HEK293 (cell line): Measurements from ENCODE around the gene SCN4A.

Source experiments
- CTCF ChIA-PET: fragments of 350-600 bp; formaldehyde crosslinking; extraction: SDS; loops from one replicate; lab custom pipeline; 2021; ENCODE audit warnings: antibody characterized with exemption; lab: Yijun Ruan, JAX
- POLR2A ChIA-PET: fragments of 300-600 bp; formaldehyde crosslinking; extraction: SDS; loops from one replicate; lab custom pipeline; 2020; ENCODE audit warnings: antibody characterized with exemption, inconsistent platforms; lab: Yijun Ruan, JAX
- H3K27ac ChIP-seq: fragments of 200-500 bp; sonication (Bioruptor generic); 2 replicates; pipeline ENCODE4 v1.5.1; 2014; ENCODE audit warnings: low read depth, low read length, control low read depth, inconsistent platforms; ENCODE audit errors: extremely low read depth
- H3K36me3 ChIP-seq, 2 experiments: fragments of 200-500 bp in 1 of 2; sonication (Bioruptor generic) in 1 of 2; 1 replicate in 1 of 2; 2 replicates in 1 of 2; pipeline ENCODE4 v1.5.1; 2014 to 2017; ENCODE audit warnings: inconsistent platforms in 2 of 2, low read length in 2 of 2; ENCODE audit not compliant: control insufficient read depth in 2 of 2, insufficient read depth in 1 of 2
- H3K4me1 ChIP-seq: fragments of 200-500 bp; sonication (Bioruptor generic); 2 replicates; pipeline ENCODE4 v1.5.1; 2014; ENCODE audit warnings: mild to moderate bottlenecking, low read length, inconsistent platforms; ENCODE audit not compliant: control insufficient read depth, insufficient read depth
- H3K4me3 ChIP-seq: 2 replicates; pipeline ENCODE4 v1.5.1; 2011; ENCODE audit warnings: low read depth, mild to moderate bottlenecking, control low read depth, low read length, moderate library complexity
- H3K9me3 ChIP-seq: fragments of 200-500 bp; sonication (Bioruptor generic); 2 replicates; pipeline ENCODE4 v1.5.1; 2014; ENCODE audit warnings: low read depth, low read length, inconsistent platforms; ENCODE audit not compliant: control insufficient read depth, insufficient read depth
- FEZF1 ChIP-seq: fragments of 450-650 bp; formaldehyde crosslinking; IDR thresholded peaks from 2 replicates; pipeline ENCODE4 v1.5.1; 2016; ENCODE audit warnings: missing biosample characterization, missing genetic modification characterization
- GLI4 ChIP-seq: fragments of 450-650 bp; formaldehyde crosslinking; IDR thresholded peaks from 2 replicates; pipeline ENCODE4 v1.5.1; 2016; ENCODE audit warnings: missing biosample characterization, missing genetic modification characterization
- HIC1 ChIP-seq: fragments of 450-650 bp; formaldehyde crosslinking; IDR thresholded peaks from 2 replicates; pipeline ENCODE4 v1.5.1; 2016; ENCODE audit warnings: missing biosample characterization, missing genetic modification characterization
- INSM2 ChIP-seq: fragments of 450-650 bp; formaldehyde crosslinking; IDR thresholded peaks from 2 replicates; pipeline ENCODE4 v1.5.1; 2016; ENCODE audit warnings: missing biosample characterization, missing genetic modification characterization
- OVOL3 ChIP-seq: fragments of 450-650 bp; formaldehyde crosslinking; IDR thresholded peaks from 2 replicates; pipeline ENCODE4 v1.5.1; 2016; ENCODE audit warnings: missing biosample characterization, missing genetic modification characterization
- TCF7L2 ChIP-seq: IDR thresholded peaks from 2 replicates; pipeline ENCODE4 v1.6.1; 2011; ENCODE audit warnings: low read depth, mild to moderate bottlenecking, inconsistent platforms, low read length, moderate library complexity, borderline replicate concordance
- ZBTB8A ChIP-seq: fragments of 450-650 bp; formaldehyde crosslinking; IDR thresholded peaks from 2 replicates; pipeline ENCODE4 v1.5.1; 2016; ENCODE audit warnings: missing biosample characterization, missing genetic modification characterization
- ZFP37 ChIP-seq: fragments of 450-650 bp; formaldehyde crosslinking; IDR thresholded peaks from 2 replicates; pipeline ENCODE4 v1.5.1; 2016; ENCODE audit warnings: missing biosample characterization, missing genetic modification characterization
- ZNF121 ChIP-seq: fragments of 450-650 bp; formaldehyde crosslinking; IDR thresholded peaks from 2 replicates; pipeline ENCODE4 v1.5.1; 2016; ENCODE audit warnings: missing biosample characterization, missing genetic modification characterization
- ZNF155 ChIP-seq: fragments of 450-650 bp; formaldehyde crosslinking; IDR thresholded peaks from 2 replicates; pipeline ENCODE4 v1.5.1; 2016; ENCODE audit warnings: missing biosample characterization, missing genetic modification characterization
- ZNF23 ChIP-seq: fragments of 450-650 bp; formaldehyde crosslinking; IDR thresholded peaks from 2 replicates; pipeline ENCODE4 v1.5.1; 2016; ENCODE audit warnings: missing biosample characterization, missing genetic modification characterization, borderline replicate concordance
- ZNF280D ChIP-seq: fragments of 450-650 bp; formaldehyde crosslinking; IDR thresholded peaks from 2 replicates; pipeline ENCODE4 v1.5.1; 2016; ENCODE audit warnings: missing biosample characterization, missing genetic modification characterization
- ZNF302 ChIP-seq: fragments of 450-650 bp; formaldehyde crosslinking; IDR thresholded peaks from 2 replicates; pipeline ENCODE4 v1.5.1; 2016; ENCODE audit warnings: missing biosample characterization, missing genetic modification characterization, low read depth
- ZNF335 ChIP-seq: fragments of 450-650 bp; formaldehyde crosslinking; conservative IDR thresholded peaks from 2 replicates; pipeline ENCODE4 v1.5.1; 2016; ENCODE audit warnings: missing biosample characterization, missing genetic modification characterization
- ZNF341 ChIP-seq: fragments of 450-650 bp; formaldehyde crosslinking; IDR thresholded peaks from 2 replicates; pipeline ENCODE4; 2016; ENCODE audit warnings: low read depth, missing biosample characterization, missing genetic modification characterization
- TF ChIP-seq, protein P1 (sequence below): fragments of 450-650 bp; formaldehyde crosslinking; IDR thresholded peaks from 2 replicates; pipeline ENCODE4 v1.5.1; 2016; ENCODE audit warnings: missing biosample characterization, missing genetic modification characterization, borderline replicate concordance
- TF ChIP-seq, protein P2 (sequence below): fragments of 450-650 bp; formaldehyde crosslinking; IDR thresholded peaks from 2 replicates; pipeline ENCODE4 v1.5.1; 2016; ENCODE audit warnings: missing biosample characterization, missing genetic modification characterization
- TF ChIP-seq, protein P3 (sequence below): fragments of 450-650 bp; formaldehyde crosslinking; IDR thresholded peaks from 2 replicates; pipeline ENCODE4 v1.5.1; 2016; ENCODE audit warnings: missing biosample characterization, missing genetic modification characterization

The SCN4A gene

DNA sequence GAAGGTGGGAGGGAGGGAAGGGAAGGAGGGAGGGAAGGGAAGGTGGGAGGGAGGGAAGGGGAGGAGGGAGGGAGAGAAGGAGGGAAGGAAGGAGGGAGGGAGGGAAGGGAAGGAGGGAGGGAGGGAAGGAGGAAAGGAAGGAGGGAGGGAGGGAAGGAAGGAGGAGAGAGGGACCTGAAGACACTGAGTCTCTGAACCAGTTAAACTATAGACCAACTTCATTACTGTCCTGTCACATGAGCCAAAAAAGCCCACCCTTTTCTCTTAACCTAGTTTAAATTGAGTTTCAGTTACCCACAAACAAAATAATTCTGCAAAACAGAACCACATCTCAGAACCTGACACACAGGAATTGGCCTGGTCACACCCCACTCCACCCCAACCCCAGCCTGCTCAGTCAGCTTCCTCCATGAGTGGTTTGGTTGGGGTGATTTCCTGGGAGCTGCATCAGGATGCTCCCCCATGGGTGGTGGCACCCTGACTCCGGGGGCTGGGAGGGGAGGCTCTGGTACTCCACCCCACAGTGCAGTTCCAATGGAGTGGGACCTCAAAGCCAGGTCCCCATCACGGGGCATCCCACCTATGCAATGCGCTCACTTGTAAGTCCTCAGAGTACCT lies 20.8 kb upstream of the SCN4A start (continued):
- TF ChIP-seq, protein P1, sequence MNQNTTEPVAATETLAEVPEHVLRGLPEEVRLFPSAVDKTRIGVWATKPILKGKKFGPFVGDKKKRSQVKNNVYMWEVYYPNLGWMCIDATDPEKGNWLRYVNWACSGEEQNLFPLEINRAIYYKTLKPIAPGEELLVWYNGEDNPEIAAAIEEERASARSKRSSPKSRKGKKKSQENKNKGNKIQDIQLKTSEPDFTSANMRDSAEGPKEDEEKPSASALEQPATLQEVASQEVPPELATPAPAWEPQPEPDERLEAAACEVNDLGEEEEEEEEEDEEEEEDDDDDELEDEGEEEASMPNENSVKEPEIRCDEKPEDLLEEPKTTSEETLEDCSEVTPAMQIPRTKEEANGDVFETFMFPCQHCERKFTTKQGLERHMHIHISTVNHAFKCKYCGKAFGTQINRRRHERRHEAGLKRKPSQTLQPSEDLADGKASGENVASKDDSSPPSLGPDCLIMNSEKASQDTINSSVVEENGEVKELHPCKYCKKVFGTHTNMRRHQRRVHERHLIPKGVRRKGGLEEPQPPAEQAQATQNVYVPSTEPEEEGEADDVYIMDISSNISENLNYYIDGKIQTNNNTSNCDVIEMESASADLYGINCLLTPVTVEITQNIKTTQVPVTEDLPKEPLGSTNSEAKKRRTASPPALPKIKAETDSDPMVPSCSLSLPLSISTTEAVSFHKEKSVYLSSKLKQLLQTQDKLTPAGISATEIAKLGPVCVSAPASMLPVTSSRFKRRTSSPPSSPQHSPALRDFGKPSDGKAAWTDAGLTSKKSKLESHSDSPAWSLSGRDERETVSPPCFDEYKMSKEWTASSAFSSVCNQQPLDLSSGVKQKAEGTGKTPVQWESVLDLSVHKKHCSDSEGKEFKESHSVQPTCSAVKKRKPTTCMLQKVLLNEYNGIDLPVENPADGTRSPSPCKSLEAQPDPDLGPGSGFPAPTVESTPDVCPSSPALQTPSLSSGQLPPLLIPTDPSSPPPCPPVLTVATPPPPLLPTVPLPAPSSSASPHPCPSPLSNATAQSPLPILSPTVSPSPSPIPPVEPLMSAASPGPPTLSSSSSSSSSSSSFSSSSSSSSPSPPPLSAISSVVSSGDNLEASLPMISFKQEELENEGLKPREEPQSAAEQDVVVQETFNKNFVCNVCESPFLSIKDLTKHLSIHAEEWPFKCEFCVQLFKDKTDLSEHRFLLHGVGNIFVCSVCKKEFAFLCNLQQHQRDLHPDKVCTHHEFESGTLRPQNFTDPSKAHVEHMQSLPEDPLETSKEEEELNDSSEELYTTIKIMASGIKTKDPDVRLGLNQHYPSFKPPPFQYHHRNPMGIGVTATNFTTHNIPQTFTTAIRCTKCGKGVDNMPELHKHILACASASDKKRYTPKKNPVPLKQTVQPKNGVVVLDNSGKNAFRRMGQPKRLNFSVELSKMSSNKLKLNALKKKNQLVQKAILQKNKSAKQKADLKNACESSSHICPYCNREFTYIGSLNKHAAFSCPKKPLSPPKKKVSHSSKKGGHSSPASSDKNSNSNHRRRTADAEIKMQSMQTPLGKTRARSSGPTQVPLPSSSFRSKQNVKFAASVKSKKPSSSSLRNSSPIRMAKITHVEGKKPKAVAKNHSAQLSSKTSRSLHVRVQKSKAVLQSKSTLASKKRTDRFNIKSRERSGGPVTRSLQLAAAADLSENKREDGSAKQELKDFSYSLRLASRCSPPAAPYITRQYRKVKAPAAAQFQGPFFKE (tag by site-specific recombination): no peak
- TF ChIP-seq TCF7L2 (no peak), ZBTB8A (no peak), GLI4 (tag by site-specific recombination) (no peak), ZFP37 (no peak), ZNF302 (no peak), ZNF280D (no peak)
- TF ChIP-seq, protein P2, sequence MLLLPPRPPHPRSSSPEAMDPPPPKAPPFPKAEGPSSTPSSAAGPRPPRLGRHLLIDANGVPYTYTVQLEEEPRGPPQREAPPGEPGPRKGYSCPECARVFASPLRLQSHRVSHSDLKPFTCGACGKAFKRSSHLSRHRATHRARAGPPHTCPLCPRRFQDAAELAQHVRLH: no peak
- TF ChIP-seq, protein P3, sequence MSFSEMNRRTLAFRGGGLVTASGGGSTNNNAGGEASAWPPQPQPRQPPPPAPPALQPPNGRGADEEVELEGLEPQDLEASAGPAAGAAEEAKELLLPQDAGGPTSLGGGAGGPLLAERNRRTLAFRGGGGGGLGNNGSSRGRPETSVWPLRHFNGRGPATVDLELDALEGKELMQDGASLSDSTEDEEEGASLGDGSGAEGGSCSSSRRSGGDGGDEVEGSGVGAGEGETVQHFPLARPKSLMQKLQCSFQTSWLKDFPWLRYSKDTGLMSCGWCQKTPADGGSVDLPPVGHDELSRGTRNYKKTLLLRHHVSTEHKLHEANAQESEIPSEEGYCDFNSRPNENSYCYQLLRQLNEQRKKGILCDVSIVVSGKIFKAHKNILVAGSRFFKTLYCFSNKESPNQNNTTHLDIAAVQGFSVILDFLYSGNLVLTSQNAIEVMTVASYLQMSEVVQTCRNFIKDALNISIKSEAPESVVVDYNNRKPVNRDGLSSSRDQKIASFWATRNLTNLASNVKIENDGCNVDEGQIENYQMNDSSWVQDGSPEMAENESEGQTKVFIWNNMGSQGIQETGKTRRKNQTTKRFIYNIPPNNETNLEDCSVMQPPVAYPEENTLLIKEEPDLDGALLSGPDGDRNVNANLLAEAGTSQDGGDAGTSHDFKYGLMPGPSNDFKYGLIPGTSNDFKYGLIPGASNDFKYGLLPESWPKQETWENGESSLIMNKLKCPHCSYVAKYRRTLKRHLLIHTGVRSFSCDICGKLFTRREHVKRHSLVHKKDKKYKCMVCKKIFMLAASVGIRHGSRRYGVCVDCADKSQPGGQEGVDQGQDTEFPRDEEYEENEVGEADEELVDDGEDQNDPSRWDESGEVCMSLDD (tag by site-specific recombination): no peak

GRCh38 chr17:63991611-63992010 lies 18.9 kb upstream of the SCN4A start:
- H3K9me3 ChIP-seq: no peaks in the 10 kb centered on the region
- no peak overlapping the region for H3K4me3 ChIP-seq
- POLR2A ChIA-PET: no interaction called here
- CTCF ChIA-PET: interaction anchor here (0.9 to 1.3 kb wide), 3 partner anchors 34 to 142 kb away, joined by 3 to 6 read pairs (median 4); no protein-coding TSS in a partner anchor
- no peaks in the 10 kb centered on the region for H3K36me3 ChIP-seq
- no peak overlapping the region for H3K27ac ChIP-seq
- TF ChIP-seq HIC1 (tag by site-specific recombination) (no peak), OVOL3 (no peak), INSM2 (no peak), ZNF121 (no peak), ZNF341 (no peak), ZNF23 (tag by site-specific recombination) (no peak), FEZF1 (no peak), ZNF155 (tag by site-specific recombination) (no peak), ZNF335 (no peak)
- no peaks in the 10 kb centered on the region for H3K4me1 ChIP-seq
